Upper lobe of left lung (tissue), 6 donors: ENCODE measurements around the gene DLGAP4. TPM values are rescaled to one million over a fixed set of nuclear protein-coding genes. Genes with fewer than 3 reads are reported as not detected.

Source experiments
- ATAC-seq, 2 donors: fragments of 200-7000 bp; cut with Tn5 transposase; one replicate each; pipeline ENCODE4 v1.9.1; 2022; ENCODE audit warnings: mild to moderate bottlenecking in 2 of 2, moderate library complexity in 2 of 2; ENCODE audit not compliant: low FRiP score in 2 of 2
- DNase-seq, 2 donors: peaks; one replicate each; pipeline ENCODE4 v3.0.0-alpha.2; 2019 to 2020
- H3K27ac ChIP-seq, 4 donors: fragments of 200-600 bp; sonication (generic); one replicate each; pipeline ENCODE4 v1.5.1; 2016 to 2019
- H3K27me3 ChIP-seq, 4 donors: fragments of 200-600 bp; sonication (generic); one replicate each; pipeline ENCODE4 v1.5.1; 2017 to 2019
- H3K36me3 ChIP-seq, 4 donors: fragments of 200-600 bp; sonication (generic); one replicate each; pipeline ENCODE4 v1.5.1; 2016 to 2019
- H3K4me1 ChIP-seq, 4 donors: fragments of 200-600 bp; sonication (generic); one replicate each; pipeline ENCODE4 v1.5.1; 2018 to 2019
- H3K4me3 ChIP-seq, 4 donors: fragments of 200-600 bp; sonication (generic); one replicate each; pipeline ENCODE4 v1.5.1; 2017 to 2019; ENCODE audit warnings: mild to moderate bottlenecking in 2 of 4, moderate library complexity in 1 of 4
- H3K9me3 ChIP-seq, 4 donors: fragments of 200-600 bp; sonication (generic); one replicate each; pipeline ENCODE4 v1.5.1; 2018 to 2019
- EP300 ChIP-seq, 4 donors: sonication (generic); formaldehyde crosslinking; IDR thresholded peaks; one replicate each; pipeline ENCODE4 v1.5.1; 2017; ENCODE audit warnings: antibody characterized with exemption in 4 of 4, control low read depth in 2 of 4
- POLR2A ChIP-seq, 4 donors: fragments of 450-650 bp; IDR thresholded peaks; one replicate each; pipeline ENCODE4 v1.5.1; 2016 to 2017; ENCODE audit warnings: antibody characterized with exemption in 4 of 4, mild to moderate bottlenecking in 2 of 4
- POLR2AphosphoS5 ChIP-seq, 2 donors: sonication (generic); formaldehyde crosslinking; IDR thresholded peaks; one replicate each; pipeline ENCODE4 v1.5.1; 2017; ENCODE audit warnings: antibody characterized with exemption in 2 of 2
- WGBS, 2 donors: methylation state at CpG; one replicate each; pipeline ENCODE4 v1.1.5; 2017 to 2018; 5-methylcytosine and 5-hydroxymethylcytosine counted together
- total RNA-seq, 6 donors: library from RNA; depleted of rRNA in 4 of 6; stranded (reverse); fragments of >200 nt in 4 of 6; gene quantifications; one replicate each; pipeline versions ENCODE4 v1.1.0 to v1.2.1, GENCODE V29; 2016 to 2021
- TF ChIP-seq, protein P1 (sequence below), 6 experiments: fragments of 450-650 bp in 4 of 6; fragments of 200-600 bp in 2 of 6; sonication (generic) in 2 of 6; IDR thresholded peaks; one replicate each; pipeline ENCODE4 v1.5.1; 2016 to 2019; ENCODE audit warnings: antibody characterized with exemption in 6 of 6
- donor health status: DM: no; HTN: no; CAD: no; lungs with moderate emphysema.
- donor health status: DM: no; HTN: yes; CAD: no; lungs with severe emphysema.

DLGAP4 gene
- total RNA-seq, 6 donors from 2014 or later, result 31.5 to 92.0 (median 49.9) TPM

GRCh38 chr20:36281785-36282380 is 24.3 kb upstream of the DLGAP4 start:
- Histone ChIP-seq H3K9me3 (no peaks in the 10 kb centered on the region), H3K36me3 (no peaks in the 10 kb centered on the region), H3K4me1 (no peaks in the 10 kb centered on the region), H3K4me3 (no peak overlapping the region), H3K27me3 (no peaks in the 10 kb centered on the region), H3K27ac (no peak overlapping the region)
- TF ChIP-seq EP300 (IDR thresholded peaks at IDR 0.05) (no peak), POLR2AphosphoS5 (IDR thresholded peaks at IDR 0.05) (no peak), POLR2A (IDR thresholded peaks at IDR 0.05) (no peak)
- TF ChIP-seq, protein P1, sequence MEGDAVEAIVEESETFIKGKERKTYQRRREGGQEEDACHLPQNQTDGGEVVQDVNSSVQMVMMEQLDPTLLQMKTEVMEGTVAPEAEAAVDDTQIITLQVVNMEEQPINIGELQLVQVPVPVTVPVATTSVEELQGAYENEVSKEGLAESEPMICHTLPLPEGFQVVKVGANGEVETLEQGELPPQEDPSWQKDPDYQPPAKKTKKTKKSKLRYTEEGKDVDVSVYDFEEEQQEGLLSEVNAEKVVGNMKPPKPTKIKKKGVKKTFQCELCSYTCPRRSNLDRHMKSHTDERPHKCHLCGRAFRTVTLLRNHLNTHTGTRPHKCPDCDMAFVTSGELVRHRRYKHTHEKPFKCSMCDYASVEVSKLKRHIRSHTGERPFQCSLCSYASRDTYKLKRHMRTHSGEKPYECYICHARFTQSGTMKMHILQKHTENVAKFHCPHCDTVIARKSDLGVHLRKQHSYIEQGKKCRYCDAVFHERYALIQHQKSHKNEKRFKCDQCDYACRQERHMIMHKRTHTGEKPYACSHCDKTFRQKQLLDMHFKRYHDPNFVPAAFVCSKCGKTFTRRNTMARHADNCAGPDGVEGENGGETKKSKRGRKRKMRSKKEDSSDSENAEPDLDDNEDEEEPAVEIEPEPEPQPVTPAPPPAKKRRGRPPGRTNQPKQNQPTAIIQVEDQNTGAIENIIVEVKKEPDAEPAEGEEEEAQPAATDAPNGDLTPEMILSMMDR (IDR thresholded peaks at IDR 0.05), result no peak
- ATAC-seq (no peak), DNase-seq (no peak)
- WGBS, 2 donors, result 81 to 86% methylated on average over 10 of the region's 10 CpGs

DNA sequence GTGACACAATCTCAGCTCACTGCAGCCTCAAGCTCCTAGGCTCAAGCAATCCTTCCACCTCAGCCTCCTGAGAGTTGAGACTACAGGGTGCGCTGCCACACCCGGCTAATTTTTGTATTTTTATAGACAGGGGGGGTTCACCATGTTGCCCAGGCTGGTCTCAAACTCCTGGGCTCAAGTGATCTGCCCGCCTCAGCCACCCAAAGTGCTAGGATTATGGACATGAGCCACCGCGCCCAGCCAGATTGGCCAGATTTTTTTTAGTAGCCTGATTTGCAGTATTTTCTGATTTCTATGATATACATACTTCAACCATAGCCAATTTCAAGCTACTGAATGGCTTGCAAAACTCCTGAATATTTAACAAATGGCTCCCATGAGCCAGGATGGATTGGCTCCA is 21.4 kb upstream of the DLGAP4 start:
- DNase-seq (no peak), ATAC-seq (no peak)
- Histone ChIP-seq H3K4me3 (no peak overlapping the region), H3K27ac (no peak overlapping the region), H3K27me3 (no peaks in the 10 kb centered on the region), H3K4me1 (no peaks in the 10 kb centered on the region), H3K9me3 (no peaks in the 10 kb centered on the region), H3K36me3 (no peaks in the 10 kb centered on the region)
- TF ChIP-seq, protein P1 (IDR thresholded peaks at IDR 0.05), result no peak
- TF ChIP-seq POLR2A (IDR thresholded peaks at IDR 0.05), result no peak
- TF ChIP-seq EP300 (IDR thresholded peaks at IDR 0.05), result no peak
- TF ChIP-seq POLR2AphosphoS5 (IDR thresholded peaks at IDR 0.05), result no peak
- WGBS, 2 donors, result 83 to 93% methylated on average over 5 of the region's 5 CpGs

- DNase-seq (no peak), ATAC-seq (no peak)
- 84 to 85% methylated on average over 9 to 11 of the region's 11 CpGs for WGBS, 2 donors
Observed at GRCh38 chr20:36285746-36286447, 20.2 kb upstream of the DLGAP4 start.

DNA sequence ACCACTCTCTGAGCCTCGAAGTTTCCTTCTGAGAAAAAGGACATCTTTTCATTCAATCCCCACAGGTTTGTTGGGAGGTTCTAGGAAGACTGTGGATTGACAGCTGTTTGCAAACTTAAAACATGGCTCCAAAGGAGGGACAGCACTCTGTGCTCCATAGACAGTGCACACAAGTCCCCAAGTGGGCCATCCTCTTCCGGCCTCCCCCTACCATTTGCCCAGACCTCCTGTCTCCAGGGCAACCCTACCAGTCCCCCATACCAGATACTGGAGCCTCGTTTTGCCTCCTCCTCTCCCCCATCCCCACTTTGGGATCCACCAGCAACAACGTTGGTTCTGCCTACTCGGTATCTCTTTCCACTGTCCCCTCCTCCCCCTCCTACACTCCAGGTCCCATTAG is 8.5 kb upstream of the DLGAP4 start:
- Histone ChIP-seq H3K36me3 (no peaks in the 10 kb centered on the region), H3K27me3 (no peaks in the 10 kb centered on the region), H3K4me3 (no peak overlapping the region), H3K9me3 (no peaks in the 10 kb centered on the region), H3K27ac (no peak overlapping the region), H3K4me1 (no peaks in the 10 kb centered on the region)
- 62 to 67% methylated on average over 5 of the region's 5 CpGs for WGBS, 2 donors
- no peak for TF ChIP-seq POLR2AphosphoS5 (IDR thresholded peaks at IDR 0.05)
- no peak for TF ChIP-seq EP300 (IDR thresholded peaks at IDR 0.05)
- TF ChIP-seq, protein P1 (IDR thresholded peaks at IDR 0.05), result no peak
- TF ChIP-seq POLR2A (IDR thresholded peaks at IDR 0.05), result no peak
- DNase-seq (no peak), ATAC-seq (no peak)

More at GRCh38 chr20:36285746-36286447, 20.2 kb upstream of the DLGAP4 start:
- no peaks in the 10 kb centered on the region for H3K27me3 ChIP-seq
- TF ChIP-seq EP300 (IDR thresholded peaks at IDR 0.05) (no peak), POLR2A (IDR thresholded peaks at IDR 0.05) (no peak), POLR2AphosphoS5 (IDR thresholded peaks at IDR 0.05) (no peak)
- TF ChIP-seq, protein P1 (IDR thresholded peaks at IDR 0.05), result no peak
- H3K4me1 ChIP-seq, result no peaks in the 10 kb centered on the region
- no peaks in the 10 kb centered on the region for H3K9me3 ChIP-seq
- no peak overlapping the region for H3K27ac ChIP-seq
- H3K4me3 ChIP-seq, result no peak overlapping the region
- H3K36me3 ChIP-seq, result no peaks in the 10 kb centered on the region
